Activated CD4-positive, CD25-positive, alpha-beta regulatory T cell treated with anti-CD3 and anti-CD28 coated beads, Interleukin-2, amount 50 U/mL, for 16 hours (primary cell): ENCODE results near the gene HBM.
"Not testable (repeated sequence)": the region's sequence is repeated elsewhere in the genome, so short reads cannot be mapped to it uniquely, and the experiment has no call there.

ENCODE experiments used
- DNase-seq: peaks from one replicate; pipeline ENCODE4 v3.0.0-alpha.2; 2020; ENCODE audit warnings: low read depth, low spot score

The HBM gene

DNA sequence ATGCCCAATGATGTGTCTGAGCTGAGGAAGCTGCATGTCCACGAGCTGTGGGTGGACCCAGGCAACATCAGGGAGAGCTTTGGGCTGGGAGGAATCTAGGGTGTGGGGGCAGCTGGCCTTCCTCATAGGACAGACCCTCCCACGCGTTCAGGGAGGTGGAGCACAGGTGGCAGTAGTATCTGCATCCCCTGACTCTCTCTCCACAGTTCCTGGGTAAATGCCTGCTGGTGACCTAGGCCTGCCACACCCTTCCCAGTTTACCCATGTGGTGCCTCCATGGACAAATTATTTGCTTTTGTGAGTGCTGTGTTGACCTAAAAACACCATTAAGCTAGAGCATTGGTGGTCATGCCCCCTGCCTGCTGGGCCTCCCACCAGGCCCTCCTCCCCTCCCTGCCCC, 3.2 kb downstream of the HBM start:
- DNase-seq, result no peak

DNA sequence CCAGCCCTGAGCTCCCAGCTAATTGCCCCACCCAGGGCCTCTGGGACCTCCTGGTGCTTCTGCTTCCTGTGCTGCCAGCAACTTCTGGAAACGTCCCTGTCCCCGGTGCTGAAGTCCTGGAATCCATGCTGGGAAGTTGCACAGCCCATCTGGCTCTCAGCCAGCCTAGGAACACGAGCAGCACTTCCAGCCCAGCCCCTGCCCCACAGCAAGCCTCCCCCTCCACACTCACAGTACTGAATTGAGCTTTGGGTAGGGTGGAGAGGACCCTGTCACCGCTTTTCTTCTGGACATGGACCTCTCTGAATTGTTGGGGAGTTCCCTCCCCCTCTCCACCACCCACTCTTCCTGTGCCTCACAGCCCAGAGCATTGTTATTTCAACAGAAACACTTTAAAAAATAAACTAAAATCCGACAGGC, 4.3 kb downstream of the HBM start:
- not testable (repeated sequence) for DNase-seq

DNA sequence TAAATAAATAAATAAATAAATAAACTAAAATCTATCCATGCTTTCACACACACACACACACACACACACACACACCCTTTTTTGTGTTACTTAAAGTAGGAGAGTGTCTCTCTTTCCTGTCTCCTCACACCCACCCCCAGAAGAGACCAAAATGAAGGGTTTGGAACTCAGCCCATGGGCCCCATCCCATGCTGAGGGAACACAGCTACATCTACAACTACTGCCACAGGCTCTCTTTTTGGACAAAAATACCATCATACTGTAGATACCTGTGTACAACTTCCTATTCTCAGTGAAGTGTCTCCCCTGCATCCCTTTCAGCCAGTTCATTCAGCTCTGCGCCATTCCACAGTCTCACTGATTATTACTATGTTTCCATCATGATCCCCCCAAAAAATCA, 5.0 kb downstream of the HBM start:
- no peak for DNase-seq

DNA sequence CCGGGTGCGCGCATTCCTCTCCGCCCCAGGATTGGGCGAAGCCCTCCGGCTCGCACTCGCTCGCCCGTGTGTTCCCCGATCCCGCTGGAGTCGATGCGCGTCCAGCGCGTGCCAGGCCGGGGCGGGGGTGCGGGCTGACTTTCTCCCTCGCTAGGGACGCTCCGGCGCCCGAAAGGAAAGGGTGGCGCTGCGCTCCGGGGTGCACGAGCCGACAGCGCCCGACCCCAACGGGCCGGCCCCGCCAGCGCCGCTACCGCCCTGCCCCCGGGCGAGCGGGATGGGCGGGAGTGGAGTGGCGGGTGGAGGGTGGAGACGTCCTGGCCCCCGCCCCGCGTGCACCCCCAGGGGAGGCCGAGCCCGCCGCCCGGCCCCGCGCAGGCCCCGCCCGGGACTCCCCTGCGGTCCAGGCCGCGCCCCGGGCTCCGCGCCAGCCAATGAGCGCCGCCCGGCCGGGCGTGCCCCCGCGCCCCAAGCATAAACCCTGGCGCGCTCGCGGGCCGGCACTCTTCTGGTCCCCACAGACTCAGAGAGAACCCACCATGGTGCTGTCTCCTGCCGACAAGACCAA, 6.7 kb downstream of the HBM start, which contains the start of gene HBA2:
Gene HBA2, plus strand, starts transcription at position 503 of the 568 bp plus-strand sequence. Its CDS starts 37 bp downstream, at position 540.
- not testable (repeated sequence) for DNase-seq

DNA sequence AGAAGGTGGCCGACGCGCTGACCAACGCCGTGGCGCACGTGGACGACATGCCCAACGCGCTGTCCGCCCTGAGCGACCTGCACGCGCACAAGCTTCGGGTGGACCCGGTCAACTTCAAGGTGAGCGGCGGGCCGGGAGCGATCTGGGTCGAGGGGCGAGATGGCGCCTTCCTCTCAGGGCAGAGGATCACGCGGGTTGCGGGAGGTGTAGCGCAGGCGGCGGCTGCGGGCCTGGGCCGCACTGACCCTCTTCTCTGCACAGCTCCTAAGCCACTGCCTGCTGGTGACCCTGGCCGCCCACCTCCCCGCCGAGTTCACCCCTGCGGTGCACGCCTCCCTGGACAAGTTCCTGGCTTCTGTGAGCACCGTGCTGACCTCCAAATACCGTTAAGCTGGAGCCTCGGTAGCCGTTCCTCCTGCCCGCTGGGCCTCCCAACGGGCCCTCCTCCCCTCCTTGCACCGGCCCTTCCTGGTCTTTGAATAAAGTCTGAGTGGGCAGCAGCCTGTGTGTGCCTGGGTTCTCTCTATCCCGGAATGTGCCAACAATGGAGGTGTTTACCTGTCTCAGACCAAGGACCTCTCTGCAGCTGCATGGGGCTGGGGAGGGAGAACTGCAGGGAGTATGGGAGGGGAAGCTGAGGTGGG, 7.6 kb downstream of the HBM start:
- not testable (repeated sequence) for DNase-seq

DNA sequence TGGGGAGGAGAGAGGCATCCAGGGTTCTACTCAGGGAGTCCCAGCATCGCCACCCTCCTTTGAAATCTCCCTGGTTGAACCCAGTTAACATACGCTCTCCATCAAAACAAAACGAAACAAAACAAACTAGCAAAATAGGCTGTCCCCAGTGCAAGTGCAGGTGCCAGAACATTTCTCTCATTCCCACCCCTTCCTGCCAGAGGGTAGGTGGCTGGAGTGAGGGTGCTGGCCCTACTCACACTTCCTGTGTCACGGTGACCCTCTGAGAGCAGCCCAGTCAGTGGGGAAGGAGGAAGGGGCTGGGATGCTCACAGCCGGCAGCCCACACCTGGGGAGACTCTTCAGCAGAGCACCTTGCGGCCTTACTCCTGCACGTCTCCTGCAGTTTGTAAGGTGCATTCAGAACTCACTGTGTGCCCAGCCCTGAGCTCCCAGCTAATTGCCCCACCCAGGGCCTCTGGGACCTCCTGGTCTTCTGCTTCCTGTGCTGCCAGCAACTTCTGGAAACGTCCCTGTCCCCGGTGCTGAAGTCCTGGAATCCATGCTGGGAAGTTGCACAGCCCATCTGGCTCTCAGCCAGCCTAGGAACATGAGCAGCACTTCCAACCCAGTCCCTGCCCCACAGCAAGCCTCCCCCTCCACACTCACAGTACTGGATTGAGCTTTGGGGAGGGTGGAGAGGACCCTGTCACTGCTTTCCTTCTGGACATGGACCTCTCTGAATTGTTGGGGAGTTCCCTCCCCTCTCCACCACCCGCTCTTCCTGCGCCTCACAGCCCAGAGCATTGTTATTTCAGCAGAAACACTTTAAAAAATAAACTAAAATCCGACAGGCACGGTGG, 8.4 kb downstream of the HBM start:
- DNase-seq, result not testable (repeated sequence)

DNA sequence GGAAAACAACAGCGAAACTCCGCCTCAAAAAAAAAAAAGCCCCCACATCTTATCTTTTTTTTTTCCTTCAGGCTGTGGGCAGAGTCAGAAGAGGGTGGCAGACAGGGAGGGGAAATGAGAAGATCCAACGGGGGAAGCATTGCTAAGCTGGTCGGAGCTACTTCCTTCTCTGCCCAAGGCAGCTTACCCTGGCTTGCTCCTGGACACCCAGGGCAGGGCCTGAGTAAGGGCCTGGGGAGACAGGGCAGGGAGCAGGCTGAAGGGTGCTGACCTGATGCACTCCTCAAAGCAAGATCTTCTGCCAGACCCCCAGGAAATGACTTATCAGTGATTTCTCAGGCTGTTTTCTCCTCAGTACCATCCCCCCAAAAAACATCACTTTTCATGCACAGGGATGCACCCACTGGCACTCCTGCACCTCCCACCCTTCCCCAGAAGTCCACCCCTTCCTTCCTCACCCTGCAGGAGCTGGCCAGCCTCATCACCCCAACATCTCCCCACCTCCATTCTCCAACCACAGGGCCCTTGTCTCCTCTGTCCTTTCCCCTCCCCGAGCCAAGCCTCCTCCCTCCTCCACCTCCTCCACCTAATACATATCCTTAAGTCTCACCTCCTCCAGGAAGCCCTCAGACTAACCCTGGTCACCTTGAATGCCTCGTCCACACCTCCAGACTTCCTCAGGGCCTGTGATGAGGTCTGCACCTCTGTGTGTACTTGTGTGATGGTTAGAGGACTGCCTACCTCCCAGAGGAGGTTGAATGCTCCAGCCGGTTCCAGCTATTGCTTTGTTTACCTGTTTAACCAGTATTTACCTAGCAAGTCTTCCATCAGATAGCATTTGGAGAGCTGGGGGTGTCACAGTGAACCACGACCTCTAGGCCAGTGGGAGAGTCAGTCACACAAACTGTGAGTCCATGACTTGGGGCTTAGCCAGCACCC, 9.5 kb downstream of the HBM start:
- no peak for DNase-seq

DNA sequence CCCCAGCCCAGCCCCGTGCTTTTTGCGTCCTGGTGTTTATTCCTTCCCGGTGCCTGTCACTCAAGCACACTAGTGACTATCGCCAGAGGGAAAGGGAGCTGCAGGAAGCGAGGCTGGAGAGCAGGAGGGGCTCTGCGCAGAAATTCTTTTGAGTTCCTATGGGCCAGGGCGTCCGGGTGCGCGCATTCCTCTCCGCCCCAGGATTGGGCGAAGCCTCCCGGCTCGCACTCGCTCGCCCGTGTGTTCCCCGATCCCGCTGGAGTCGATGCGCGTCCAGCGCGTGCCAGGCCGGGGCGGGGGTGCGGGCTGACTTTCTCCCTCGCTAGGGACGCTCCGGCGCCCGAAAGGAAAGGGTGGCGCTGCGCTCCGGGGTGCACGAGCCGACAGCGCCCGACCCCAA, 10.2 kb downstream of the HBM start:
- DNase-seq, result not testable (repeated sequence)

DNA sequence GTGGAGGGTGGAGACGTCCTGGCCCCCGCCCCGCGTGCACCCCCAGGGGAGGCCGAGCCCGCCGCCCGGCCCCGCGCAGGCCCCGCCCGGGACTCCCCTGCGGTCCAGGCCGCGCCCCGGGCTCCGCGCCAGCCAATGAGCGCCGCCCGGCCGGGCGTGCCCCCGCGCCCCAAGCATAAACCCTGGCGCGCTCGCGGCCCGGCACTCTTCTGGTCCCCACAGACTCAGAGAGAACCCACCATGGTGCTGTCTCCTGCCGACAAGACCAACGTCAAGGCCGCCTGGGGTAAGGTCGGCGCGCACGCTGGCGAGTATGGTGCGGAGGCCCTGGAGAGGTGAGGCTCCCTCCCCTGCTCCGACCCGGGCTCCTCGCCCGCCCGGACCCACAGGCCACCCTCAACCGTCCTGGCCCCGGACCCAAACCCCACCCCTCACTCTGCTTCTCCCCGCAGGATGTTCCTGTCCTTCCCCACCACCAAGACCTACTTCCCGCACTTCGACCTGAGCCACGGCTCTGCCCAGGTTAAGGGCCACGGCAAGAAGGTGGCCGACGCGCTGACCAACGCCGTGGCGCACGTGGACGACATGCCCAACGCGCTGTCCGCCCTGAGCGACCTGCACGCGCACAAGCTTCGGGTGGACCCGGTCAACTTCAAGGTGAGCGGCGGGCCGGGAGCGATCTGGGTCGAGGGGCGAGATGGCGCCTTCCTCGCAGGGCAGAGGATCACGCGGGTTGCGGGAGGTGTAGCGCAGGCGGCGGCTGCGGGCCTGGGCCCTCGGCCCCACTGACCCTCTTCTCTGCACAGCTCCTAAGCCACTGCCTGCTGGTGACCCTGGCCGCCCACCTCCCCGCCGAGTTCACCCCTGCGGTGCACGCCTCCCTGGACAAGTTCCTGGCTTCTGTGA, 11.0 kb downstream of the HBM start, which contains the start of gene HBA1:
Gene HBA1, plus strand, starts transcription at position 204 of the 906 bp plus-strand sequence. Its CDS starts 37 bp downstream, at position 241.
- DNase-seq, result not testable (repeated sequence)

DNA sequence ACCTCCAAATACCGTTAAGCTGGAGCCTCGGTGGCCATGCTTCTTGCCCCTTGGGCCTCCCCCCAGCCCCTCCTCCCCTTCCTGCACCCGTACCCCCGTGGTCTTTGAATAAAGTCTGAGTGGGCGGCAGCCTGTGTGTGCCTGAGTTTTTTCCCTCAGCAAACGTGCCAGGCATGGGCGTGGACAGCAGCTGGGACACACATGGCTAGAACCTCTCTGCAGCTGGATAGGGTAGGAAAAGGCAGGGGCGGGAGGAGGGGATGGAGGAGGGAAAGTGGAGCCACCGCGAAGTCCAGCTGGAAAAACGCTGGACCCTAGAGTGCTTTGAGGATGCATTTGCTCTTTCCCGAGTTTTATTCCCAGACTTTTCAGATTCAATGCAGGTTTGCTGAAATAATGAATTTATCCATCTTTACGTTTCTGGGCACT, 11.6 kb downstream of the HBM start:
- DNase-seq, result no peak

DNA sequence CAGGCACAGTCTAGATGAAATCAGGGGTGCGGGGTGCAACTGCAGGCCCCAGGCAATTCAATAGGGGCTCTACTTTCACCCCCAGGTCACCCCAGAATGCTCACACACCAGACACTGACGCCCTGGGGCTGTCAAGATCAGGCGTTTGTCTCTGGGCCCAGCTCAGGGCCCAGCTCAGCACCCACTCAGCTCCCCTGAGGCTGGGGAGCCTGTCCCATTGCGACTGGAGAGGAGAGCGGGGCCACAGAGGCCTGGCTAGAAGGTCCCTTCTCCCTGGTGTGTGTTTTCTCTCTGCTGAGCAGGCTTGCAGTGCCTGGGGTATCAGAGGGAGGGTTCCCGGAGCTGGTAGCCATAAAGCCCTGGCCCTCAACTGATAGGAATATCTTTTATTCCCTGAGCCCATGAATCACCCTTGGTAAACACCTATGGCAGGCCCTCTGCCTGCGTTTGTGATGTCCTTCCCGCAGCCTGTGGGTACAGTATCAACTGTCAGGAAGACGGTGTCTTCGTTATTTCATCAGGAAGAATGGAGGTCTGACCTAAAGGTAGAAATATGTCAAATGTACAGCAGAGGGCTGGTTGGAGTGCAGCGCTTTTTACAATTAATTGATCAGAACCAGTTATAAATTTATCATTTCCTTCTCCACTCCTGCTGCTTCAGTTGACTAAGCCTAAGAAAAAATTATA, 12.3 kb downstream of the HBM start:
- no peak for DNase-seq

DNA sequence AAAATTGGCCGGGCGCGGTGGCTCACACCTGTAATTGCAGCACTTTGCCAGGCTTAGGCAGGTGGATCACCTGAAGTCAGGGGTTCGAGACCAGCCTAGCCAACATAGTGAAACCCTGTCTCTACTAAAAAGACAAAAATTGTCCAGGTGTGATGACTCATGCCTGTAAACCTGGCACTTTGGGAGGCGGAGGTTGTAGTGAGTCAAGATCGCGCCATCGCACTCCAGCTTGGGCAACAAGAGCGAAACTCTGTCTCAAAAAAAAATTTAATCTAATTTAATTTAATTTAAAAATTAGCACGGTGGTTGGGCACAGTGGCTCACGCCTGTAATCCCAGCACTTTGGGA, 12.9 kb downstream of the HBM start:
- no peak for DNase-seq

DNA sequence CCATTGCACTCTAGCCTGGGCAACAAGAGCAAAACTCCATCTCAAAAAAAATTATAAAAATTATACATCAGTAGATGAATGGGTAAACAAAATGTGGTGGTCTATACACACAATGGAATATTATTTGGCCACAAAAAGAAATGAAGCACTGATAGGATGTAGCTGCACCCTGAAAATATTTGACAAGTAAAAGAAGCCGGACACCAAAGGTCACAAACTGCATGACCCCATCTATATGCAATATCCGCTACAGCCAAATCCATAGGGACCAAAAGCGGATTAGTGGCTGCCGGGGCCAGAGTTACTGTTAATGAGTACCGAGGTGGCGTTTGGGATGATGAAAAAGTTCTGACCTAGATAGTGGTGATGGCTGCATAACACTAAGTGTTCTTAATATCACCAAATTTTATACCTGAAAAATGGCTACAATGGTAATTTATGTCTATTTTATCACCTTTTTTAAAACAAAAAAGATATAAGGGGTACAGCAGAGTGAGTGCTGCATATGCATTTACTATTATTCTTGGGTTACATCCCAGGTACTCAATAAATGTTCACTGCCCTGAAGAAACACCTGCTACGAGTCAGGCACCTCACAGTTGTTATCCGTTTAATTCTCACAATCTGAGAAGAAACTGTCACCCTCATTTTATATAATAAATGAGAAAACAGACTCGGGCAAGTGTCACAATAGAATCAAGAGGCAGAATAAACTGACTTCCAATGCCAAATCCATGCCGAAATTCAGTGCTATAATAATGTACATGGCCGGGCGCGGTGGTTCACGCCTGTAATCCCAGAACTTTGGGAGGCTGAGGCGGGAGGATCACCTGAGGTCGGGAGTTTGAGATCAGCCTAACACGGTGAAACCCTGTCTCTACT, 13.7 kb downstream of the HBM start:
- DNase-seq, result no peak

DNA sequence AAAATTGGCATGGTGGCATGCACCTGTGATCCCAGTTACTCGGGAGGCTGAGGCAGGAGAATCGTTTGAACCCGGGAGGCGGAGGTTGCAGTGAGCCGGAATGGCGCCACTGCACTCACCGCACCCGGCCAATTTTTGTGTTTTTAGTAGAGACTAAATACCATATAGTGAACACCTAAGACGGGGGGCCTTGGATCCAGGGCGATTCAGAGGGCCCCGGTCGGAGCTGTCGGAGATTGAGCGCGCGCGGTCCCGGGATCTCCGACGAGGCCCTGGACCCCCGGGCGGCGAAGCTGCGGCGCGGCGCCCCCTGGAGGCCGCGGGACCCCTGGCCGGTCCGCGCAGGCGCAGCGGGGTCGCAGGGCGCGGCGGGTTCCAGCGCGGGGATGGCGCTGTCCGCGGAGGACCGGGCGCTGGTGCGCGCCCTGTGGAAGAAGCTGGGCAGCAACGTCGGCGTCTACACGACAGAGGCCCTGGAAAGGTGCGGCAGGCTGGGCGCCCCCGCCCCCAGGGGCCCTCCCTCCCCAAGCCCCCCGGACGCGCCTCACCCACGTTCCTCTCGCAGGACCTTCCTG, 14.4 kb downstream of the HBM start, which contains the start of gene HBQ1:
Gene HBQ1, plus strand, starts transcription at position 359 of the 575 bp plus-strand sequence. Its CDS starts 28 bp downstream, at position 387.
- no peak for DNase-seq

DNA sequence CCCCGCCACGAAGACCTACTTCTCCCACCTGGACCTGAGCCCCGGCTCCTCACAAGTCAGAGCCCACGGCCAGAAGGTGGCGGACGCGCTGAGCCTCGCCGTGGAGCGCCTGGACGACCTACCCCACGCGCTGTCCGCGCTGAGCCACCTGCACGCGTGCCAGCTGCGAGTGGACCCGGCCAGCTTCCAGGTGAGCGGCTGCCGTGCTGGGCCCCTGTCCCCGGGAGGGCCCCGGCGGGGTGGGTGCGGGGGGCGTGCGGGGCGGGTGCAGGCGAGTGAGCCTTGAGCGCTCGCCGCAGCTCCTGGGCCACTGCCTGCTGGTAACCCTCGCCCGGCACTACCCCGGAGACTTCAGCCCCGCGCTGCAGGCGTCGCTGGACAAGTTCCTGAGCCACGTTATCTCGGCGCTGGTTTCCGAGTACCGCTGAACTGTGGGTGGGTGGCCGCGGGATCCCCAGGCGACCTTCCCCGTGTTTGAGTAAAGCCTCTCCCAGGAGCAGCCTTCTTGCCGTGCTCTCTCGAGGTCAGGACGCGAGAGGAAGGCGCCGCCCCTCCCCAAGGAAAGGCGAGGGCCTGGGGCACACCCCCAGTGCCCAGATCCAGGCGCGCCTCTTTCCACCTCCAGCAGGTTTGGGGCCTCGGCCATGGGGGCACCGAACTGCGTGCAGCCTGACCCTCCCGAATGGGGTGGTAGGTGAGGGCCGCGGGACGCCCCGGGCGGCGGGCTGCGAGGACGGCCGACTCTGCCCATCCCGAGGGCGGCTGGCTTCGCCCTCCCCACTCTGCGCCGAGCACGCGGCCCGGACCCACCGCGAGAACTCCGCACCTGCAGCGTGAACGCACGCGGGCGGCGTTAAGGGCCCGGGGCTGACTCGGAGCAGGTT, 15.1 kb downstream of the HBM start:
- DNase-seq, result no peak

DNA sequence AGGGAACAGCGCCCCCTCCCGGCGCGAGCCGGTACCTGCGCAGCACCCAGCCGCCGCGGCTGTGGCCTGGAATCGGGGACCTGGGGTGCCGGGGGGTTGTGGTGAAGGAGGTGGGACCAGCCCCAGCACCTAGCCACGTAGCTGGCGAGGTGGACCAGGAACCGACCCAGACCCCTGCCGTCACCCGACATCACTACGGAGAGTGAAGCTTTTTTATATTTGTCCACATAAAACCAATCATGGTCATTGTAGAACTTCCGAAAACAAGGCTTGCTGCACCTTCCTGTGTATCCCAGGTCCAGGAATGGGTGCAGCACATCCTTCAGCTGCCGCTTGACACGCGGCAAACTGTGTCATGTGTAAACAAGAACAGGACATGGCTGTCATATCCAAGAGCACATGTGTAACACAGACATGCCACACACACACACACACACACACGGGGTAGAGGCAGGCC, 15.8 kb downstream of the HBM start:
- peak; percentile 63 for DNase-seq

DNA sequence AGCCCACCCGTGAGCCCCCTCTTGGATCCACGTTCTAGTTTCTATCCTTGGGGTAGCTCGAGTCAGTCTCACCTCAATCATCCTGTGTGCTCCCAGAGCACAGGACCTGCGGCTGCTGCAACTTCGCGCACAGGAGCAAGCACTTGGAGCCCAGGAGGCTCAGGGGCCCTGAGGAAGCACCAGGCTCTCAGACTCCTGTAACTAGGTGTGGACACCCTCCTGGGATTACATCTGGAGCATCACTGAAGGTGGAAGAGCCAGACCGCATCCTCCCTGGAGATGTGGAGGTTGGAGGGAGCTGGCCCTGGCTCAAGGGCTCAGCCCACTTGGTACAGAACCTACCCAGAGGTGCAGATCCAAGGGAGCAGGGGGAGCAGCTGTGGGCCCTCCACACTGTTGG, 17.2 kb downstream of the HBM start:
- no peak for DNase-seq
